K562 (cell line): ENCODE data around the gene TBXAS1. TPM values are rescaled to one million over a fixed set of nuclear protein-coding genes. Genes with fewer than 3 reads are reported as not detected.

Experiments
- ATAC-seq: fragments of 200-7000 bp; cut with Tn5 transposase; 3 replicates; pipeline ENCODE4 v1.9.1; 2020; ENCODE audit warnings: moderate library complexity
- BruUV-seq: library from RNA; stranded (reverse); fragments of 400-500 nt; replicated peaks from 2 replicates; lab custom pipeline; 2021; lab: Mats Ljungman, UMichigan
- CTCF ChIA-PET: fragments of 300-600 bp; formaldehyde crosslinking; extraction: SDS; loops from one replicate; lab custom pipeline; 2021; ENCODE audit warnings: low intra/inter-chr PET ratio; lab: Yijun Ruan, JAX
- POLR2A ChIA-PET: fragments of 300-600, 350-650 bp; sonication (Branson Sonifier 250); formaldehyde crosslinking; extraction: SDS; loops from one replicate; lab custom pipeline; 2021; ENCODE audit warnings: antibody characterized with exemption, inconsistent platforms; lab: Yijun Ruan, JAX
- DNase-seq, 4 experiments: peaks; one replicate each; pipeline versions ENCODE4 v3.0.0 to v3.0.0-alpha.2; 2011 to 2018; ENCODE audit warnings: low spot score in 3 of 4, mixed read lengths in 3 of 4; ENCODE audit errors: extremely low read depth in 1 of 4
- FAIRE-seq: peaks from 2 replicates; lab custom pipeline; 2011; peaks lifted over from hg19 to GRCh38; lab: Jason Lieb, UNC
- H2AFZ ChIP-seq: 2 replicates; pipeline ENCODE4 v1.6.0; 2011; ENCODE audit warnings: low read depth, low read length, control low read depth, inconsistent platforms
- H3K27ac ChIP-seq: fragments of 200-600 bp; 3 replicates; pipeline ENCODE4 v1.8.0; 2011; ENCODE audit warnings: low read depth, mild to moderate bottlenecking, control low read depth, inconsistent platforms, low read length, moderate library complexity, mixed read lengths; ENCODE audit errors: extremely low read depth
- H3K27me3 ChIP-seq, 2 experiments: fragments of 300-600 bp in 1 of 2; 2 replicates in 1 of 2; 3 replicates in 1 of 2; pipeline versions ENCODE4 v1.6.0 to v1.8.0; 2011; ENCODE audit warnings: inconsistent platforms in 2 of 2, low read length in 2 of 2, mild to moderate bottlenecking in 1 of 2, mixed read lengths in 1 of 2, moderate library complexity in 1 of 2; ENCODE audit not compliant: control insufficient read depth in 2 of 2, insufficient read depth in 2 of 2
- H3K36me3 ChIP-seq: fragments of 300-600 bp; 3 replicates; pipeline ENCODE4 v1.8.0; 2011; ENCODE audit warnings: mild to moderate bottlenecking, low read length, inconsistent platforms; ENCODE audit not compliant: control insufficient read depth, insufficient read depth
- H3K4me1 ChIP-seq, 2 experiments: fragments of 200-600 bp in 1 of 2; replicated peaks in 1 of 2; 2 replicates in 1 of 2; 3 replicates in 1 of 2; pipeline versions ENCODE4 v1.5.1 to v1.8.0; 2011; ENCODE audit warnings: inconsistent platforms in 2 of 2, low read length in 2 of 2, mild to moderate bottlenecking in 1 of 2, mixed read lengths in 1 of 2, moderate library complexity in 1 of 2; ENCODE audit not compliant: control insufficient read depth in 2 of 2, insufficient read depth in 2 of 2
- H3K4me2 ChIP-seq: 2 replicates; pipeline ENCODE4 v1.6.1; 2011; ENCODE audit warnings: low read length, control low read depth, inconsistent platforms, mixed read lengths; ENCODE audit not compliant: insufficient read depth
- H3K4me3 ChIP-seq: fragments of 200-600 bp; sonication (generic), shearing (Covaris generic); 2 replicates; pipeline ENCODE4 v1.5.1; 2016; ENCODE audit warnings: control low read depth, inconsistent platforms
- H3K79me2 ChIP-seq: fragments of 200-600 bp; 3 replicates; pipeline ENCODE4 v1.8.0; 2011; ENCODE audit warnings: low read length, inconsistent platforms; ENCODE audit not compliant: control insufficient read depth, insufficient read depth
- H3K9ac ChIP-seq, 2 experiments: 2 replicates each; pipeline versions ENCODE4 v1.6.0 to v1.6.1; 2011; ENCODE audit warnings: low read depth in 2 of 2, low read length in 2 of 2, control low read depth in 1 of 2, inconsistent platforms in 1 of 2, mild to moderate bottlenecking in 1 of 2, mixed read lengths in 1 of 2; ENCODE audit not compliant: insufficient read depth in 1 of 2
- H3K9me1 ChIP-seq: one replicate; pipeline ENCODE4 v1.6.0; 2011; ENCODE audit warnings: inconsistent platforms, mild to moderate bottlenecking, low read length, moderate library complexity; ENCODE audit not compliant: control insufficient read depth, insufficient read depth
- H3K9me3 ChIP-seq: replicated peaks from 2 replicates; pipeline ENCODE4 v1.5.1; 2011; ENCODE audit warnings: low read depth, low read length, inconsistent platforms; ENCODE audit not compliant: control insufficient read depth, insufficient read depth
- H4K20me1 ChIP-seq: replicated peaks from 2 replicates; pipeline ENCODE4 v1.6.1; 2011; ENCODE audit warnings: low read length, inconsistent platforms, mixed read lengths; ENCODE audit not compliant: control insufficient read depth, insufficient read depth
- ARHGAP35 ChIP-seq: fragments of 450-650 bp; IDR thresholded peaks from 2 replicates; pipeline ENCODE4 v1.6.1; 2018; ENCODE audit not compliant: partially characterized antibody
- ATF7 ChIP-seq: fragments of 450-650 bp; IDR thresholded peaks from 2 replicates; pipeline ENCODE4 v1.7.1; 2014; ENCODE audit warnings: mild to moderate bottlenecking, moderate library complexity
- BCOR ChIP-seq: fragments of 450-650 bp; IDR thresholded peaks from 2 replicates; pipeline ENCODE4 v1.6.1; 2016
- FOXA3 ChIP-seq, 2 experiments: fragments of 450-650 bp in 1 of 2; sonication (generic) in 1 of 2; formaldehyde crosslinking; IDR thresholded peaks in 1 of 2; conservative IDR thresholded peaks in 1 of 2; 2 replicates each; pipeline versions ENCODE4 v1.4.0 to v1.8.0; 2020 to 2022; ENCODE audit warnings: mild to moderate bottlenecking in 2 of 2, missing genetic modification reagents in 1 of 2
- HCFC1 ChIP-seq: IDR thresholded peaks from 2 replicates; pipeline ENCODE4 v1.6.1; 2012; ENCODE audit warnings: low read depth, low read length, improper control_type of control experiment
- HDAC2 ChIP-seq: fragments of 450-650 bp; IDR thresholded peaks from 2 replicates; pipeline ENCODE4 v1.6.1; 2016; ENCODE audit warnings: mild to moderate bottlenecking
- HNRNPL ChIP-seq: fragments of 200-400 bp; formaldehyde crosslinking; IDR thresholded peaks from 2 replicates; pipeline ENCODE4 v1.6.1; 2017; ENCODE audit warnings: low read depth, mild to moderate bottlenecking, low read length
- HNRNPUL1 ChIP-seq: fragments of 200-400 bp; formaldehyde crosslinking; IDR thresholded peaks from 2 replicates; pipeline ENCODE4 v1.6.1; 2017; ENCODE audit warnings: low read length
- KDM1A ChIP-seq, 2 experiments: fragments of 450-650 bp; IDR thresholded peaks; 2 replicates each; pipeline ENCODE4 v1.6.1; 2016; ENCODE audit warnings: mild to moderate bottlenecking in 2 of 2
- KHSRP ChIP-seq: fragments of 450-650 bp; IDR thresholded peaks from 2 replicates; pipeline ENCODE4 v1.6.1; 2017
- NR2C2 ChIP-seq, 2 experiments: fragments of 200-800 bp in 1 of 2; sonication (Bioruptor generic) in 1 of 2; sonication (generic) in 1 of 2; formaldehyde crosslinking in 1 of 2; IDR thresholded peaks; 2 replicates each; pipeline versions ENCODE4 v1.6.1 to v1.8.0; 2016 to 2022; ENCODE audit warnings: mild to moderate bottlenecking in 1 of 2, missing compliant biosample characterization in 1 of 2, missing genetic modification characterization in 1 of 2, missing genetic modification reagents in 1 of 2
- POLR2AphosphoS5 ChIP-seq: IDR thresholded peaks from 2 replicates; pipeline ENCODE4 v1.6.1; 2011; ENCODE audit warnings: mild to moderate bottlenecking, low read depth, low read length, moderate library complexity; ENCODE audit not compliant: control insufficient read depth, insufficient read depth
- RCOR1 ChIP-seq, 2 experiments: IDR thresholded peaks; 2 replicates each; pipeline ENCODE4 v1.6.1; 2012; ENCODE audit warnings: low read depth in 2 of 2, low read length in 2 of 2, borderline replicate concordance in 1 of 2, improper control_type of control experiment in 1 of 2
- SETDB1 ChIP-seq: IDR thresholded peaks from one replicate; pipeline ENCODE4 v1.6.1; 2012; ENCODE audit warnings: low read length, control low read depth, inconsistent platforms
- TCF7L2 ChIP-seq: fragments of 150-350 bp; IDR thresholded peaks from 2 replicates; pipeline ENCODE4 v1.6.1; 2016; ENCODE audit warnings: low read depth, mild to moderate bottlenecking, low read length, moderate library complexity
- ZFP36 ChIP-seq: fragments of 150-350 bp; IDR thresholded peaks from 2 replicates; pipeline ENCODE4 v1.6.1; 2018; ENCODE audit warnings: low read length, low read depth; ENCODE audit not compliant: partially characterized antibody
- ZNF133 ChIP-seq: fragments of 250-450 bp; sonication (Bioruptor Pico); IDR thresholded peaks from 2 replicates; pipeline ENCODE4 v1.4.0; 2020; ENCODE audit warnings: mild to moderate bottlenecking
- WGBS: fragments of 100-300 bp; shearing (Covaris generic); methylation state at CpG from one replicate; pipeline ENCODE4 v1.1.6; 2016; ENCODE audit warnings: low coverage, mixed read lengths; ENCODE audit not compliant: insufficient coverage; ENCODE audit errors: missing lambda C conversion rate; 5-methylcytosine and 5-hydroxymethylcytosine counted together
- in situ Hi-C: fragments of 300-500 bp; cut with MboI; formaldehyde crosslinking; loops from 4 replicates; pipeline ENCODE4 v1.15.0; 2018; ENCODE audit warnings: inconsistent platforms, mixed read lengths
- intact Hi-C: fragments of 100-400 bp; cut with micrococcal nuclease; formaldehyde crosslinking; loops from 2 replicates; pipeline ENCODE4 v1.14.2; 2022
- polyA plus RNA-seq, 8 experiments: library from polyadenylated mRNA; depleted of rRNA in 4 of 8; stranded (reverse) in 5 of 8; unstranded in 3 of 8; fragments of >200 nt; fragmentation: Nextera tagmentation in 2 of 8; fragmentation: Illumina TruSeq in 1 of 8; extraction: Ambion mirVana in 2 of 8; extraction: Trizol in 1 of 8; gene quantifications; 2 replicates each; pipeline versions ENCODE4 v1.2.1 to v1.2.3, GENCODE V29; 2011 to 2014; ENCODE audit warnings: inconsistent platforms in 1 of 8, missing spikeins in 1 of 8
- total RNA-seq, 7 experiments: library from RNA; depleted of rRNA in 6 of 7; stranded (reverse); fragments of >200 nt in 6 of 7; fragmentation: Illumina TruSeq in 2 of 7; extraction: Trizol in 2 of 7; gene quantifications; 2 replicates each; pipeline versions ENCODE4 v1.2.1 to v1.2.3, GENCODE V29; 2011 to 2021; ENCODE audit warnings: low replicate concordance in 1 of 7
- TF ChIP-seq, protein P1 (sequence below): fragments of 250-450 bp; sonication (Bioruptor Pico); IDR thresholded peaks from 2 replicates; pipeline ENCODE4 v1.6.1; 2021; ENCODE audit warnings: mild to moderate bottlenecking

TBXAS1 gene
- total and polyA plus RNA-seq, 9 of the 15 experiments (the other 6 are each of a cell fraction or from before 2014, with no cell fraction given) = 1.1 to 8.3 (median 1.9) TPM

GRCh38 chr7:139993592-139993991, 164.5 kb downstream of the TBXAS1 start:
- ChIA-PET POLR2A (interaction anchor here (0.6 to 1.4 kb wide), 6 partner anchors 8 to 475 kb away, joined by 3 to 4 read pairs (median 4); no protein-coding TSS in a partner anchor), CTCF (no interaction called here)
- DNase-seq (no peak), FAIRE-seq (no peak), ATAC-seq (no peak)
- Histone ChIP-seq H3K27ac (no peak overlapping the region), H3K9me1 (no peaks in the 10 kb centered on the region), H4K20me1 (no peaks in the 10 kb centered on the region), H2AFZ (no peak overlapping the region), H3K9me3 (no peaks in the 10 kb centered on the region), H3K4me3 (no peak overlapping the region), H3K9ac (no peak overlapping the region), H3K36me3 (no peaks in the 10 kb centered on the region), H3K27me3 (peaks cover 0 to 14% of the 10 kb centered on the region in 2 experiments; a peak in 3 of 5 replicates), H3K4me2 (no peak overlapping the region), H3K4me1 (peaks cover 0 to 5% of the 10 kb centered on the region in 2 experiments; a peak in 3 of 5 replicates), H3K79me2 (no peaks in the 10 kb centered on the region)
- in situ Hi-C loops = no loop called here
- BruUV-seq = no TSS peak
- WGBS = 39% methylated on average over 2 of the region's 2 CpGs
- no peak for TF ChIP-seq SETDB1
- TF ChIP-seq KDM1A (IDR thresholded peaks at IDR 0.05) = peak; percentile 13 to 43; a peak in 1 of 4 replicates
- 0 out of 2 replicates have a peak, but pooled peaks have one; percentile 2 for TF ChIP-seq NR2C2 (CRISPR knock-in tag; IDR thresholded peaks at IDR 0.05)
- no peak for TF ChIP-seq NR2C2 (tag; IDR thresholded peaks at IDR 0.05)
- peak; percentile 81 for TF ChIP-seq BCOR
- TF ChIP-seq ZFP36 = peak; percentile 80
- intact Hi-C loops = no loop called here

GRCh38 chr7:139994356-139994755, 165.3 kb downstream of the TBXAS1 start:
- H3K9me3 ChIP-seq = no peaks in the 10 kb centered on the region
- H3K9me1 ChIP-seq = no peaks in the 10 kb centered on the region
- intact Hi-C loops (no loop called here), in situ Hi-C loops (no loop called here)
- ATAC-seq (no peak), FAIRE-seq (no peak), DNase-seq (no peak)
- H2AFZ ChIP-seq = no peak overlapping the region
- no peaks in the 10 kb centered on the region for H3K79me2 ChIP-seq
- ChIA-PET CTCF (no interaction called here), POLR2A (interaction anchor here (0.9 to 1.4 kb wide), 2 partner anchors 9 to 14 kb away, joined by 3 to 4 read pairs; no protein-coding TSS in a partner anchor)
- peaks cover 0 to 11% of the 10 kb centered on the region in 2 experiments; a peak in 3 of 5 replicates for H3K27me3 ChIP-seq
- no peak overlapping the region for H3K27ac ChIP-seq
- H3K4me2 ChIP-seq = no peak overlapping the region
- WGBS = 5% methylated on average over 1 of the region's 1 CpG
- no peaks in the 10 kb centered on the region for H4K20me1 ChIP-seq
- no TSS peak for BruUV-seq
- peaks cover 0 to 5% of the 10 kb centered on the region in 2 experiments; a peak in 3 of 5 replicates for H3K4me1 ChIP-seq
- no peaks in the 10 kb centered on the region for H3K36me3 ChIP-seq
- no peak overlapping the region for H3K4me3 ChIP-seq
- no peak overlapping the region for H3K9ac ChIP-seq
- no peak for TF ChIP-seq KHSRP
- no peak for TF ChIP-seq POLR2AphosphoS5
- no peak for TF ChIP-seq TCF7L2
- no peak for TF ChIP-seq ZNF133 (CRISPR knock-in tag)
- no peak for TF ChIP-seq FOXA3 (CRISPR knock-in tag; conservative IDR thresholded peaks at IDR 0.05 in 1 of 2, IDR thresholded peaks at IDR 0.05 in 1 of 2)
- no peak for TF ChIP-seq ATF7
- no peak for TF ChIP-seq HNRNPUL1
- TF ChIP-seq HDAC2 = no peak
- TF ChIP-seq HCFC1 = no peak
- TF ChIP-seq, protein P1, sequence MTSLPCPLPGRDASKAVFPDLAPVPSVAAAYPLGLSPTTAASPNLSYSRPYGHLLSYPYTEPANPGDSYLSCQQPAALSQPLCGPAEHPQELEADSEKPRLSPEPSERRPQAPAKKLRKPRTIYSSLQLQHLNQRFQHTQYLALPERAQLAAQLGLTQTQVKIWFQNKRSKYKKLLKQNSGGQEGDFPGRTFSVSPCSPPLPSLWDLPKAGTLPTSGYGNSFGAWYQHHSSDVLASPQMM (CRISPR knock-in tag) = no peak
- no peak for TF ChIP-seq ARHGAP35
- no peak for TF ChIP-seq HNRNPL
- no peak for TF ChIP-seq RCOR1 (IDR thresholded peaks at IDR 0.05; ENCODE audit: borderline replicate concordance in 1 of 2, low read depth in 2 of 2, low read length in 2 of 2)
